Dermis blood vessel endothelial cell (primary cell): ENCODE data around the gene PNCK. TPM values are rescaled to one million over a fixed set of nuclear protein-coding genes. Genes with fewer than 3 reads are reported as not detected.

Experiments
- DNase-seq: peaks from one replicate; pipeline ENCODE4 v3.0.0; 2010
- total RNA-seq: library from RNA; depleted of rRNA; stranded (reverse); fragments of >200 nt; gene quantifications from 2 replicates; pipeline ENCODE4 v1.2.3, GENCODE V29; 2014

The PNCK gene
- total RNA-seq, 1 donor from 2014 or later: not detected

- DNase-seq: no peak
Measured at GRCh38 chrX:153657161-153657560, 16.5 kb downstream of the PNCK start.

DNA sequence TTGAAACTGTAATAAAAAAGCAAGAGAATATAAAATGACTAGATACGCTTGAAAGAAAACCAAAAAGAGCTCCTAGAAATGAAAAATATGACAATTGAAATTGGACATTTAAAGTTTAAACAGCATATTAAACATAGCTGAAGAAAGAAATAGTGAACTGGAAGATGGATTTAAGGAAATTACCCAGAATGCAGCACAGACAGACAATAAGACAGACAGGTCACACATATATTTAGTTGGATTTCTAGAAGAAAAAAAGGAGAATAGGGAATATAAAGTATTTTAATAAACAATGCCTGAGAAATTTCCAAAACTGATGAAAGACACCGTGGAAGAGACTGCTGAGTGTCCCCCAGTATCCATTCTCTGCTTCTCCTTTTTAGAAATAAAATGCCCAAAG, 20.1 kb downstream of the PNCK start:
- no peak for DNase-seq

DNA sequence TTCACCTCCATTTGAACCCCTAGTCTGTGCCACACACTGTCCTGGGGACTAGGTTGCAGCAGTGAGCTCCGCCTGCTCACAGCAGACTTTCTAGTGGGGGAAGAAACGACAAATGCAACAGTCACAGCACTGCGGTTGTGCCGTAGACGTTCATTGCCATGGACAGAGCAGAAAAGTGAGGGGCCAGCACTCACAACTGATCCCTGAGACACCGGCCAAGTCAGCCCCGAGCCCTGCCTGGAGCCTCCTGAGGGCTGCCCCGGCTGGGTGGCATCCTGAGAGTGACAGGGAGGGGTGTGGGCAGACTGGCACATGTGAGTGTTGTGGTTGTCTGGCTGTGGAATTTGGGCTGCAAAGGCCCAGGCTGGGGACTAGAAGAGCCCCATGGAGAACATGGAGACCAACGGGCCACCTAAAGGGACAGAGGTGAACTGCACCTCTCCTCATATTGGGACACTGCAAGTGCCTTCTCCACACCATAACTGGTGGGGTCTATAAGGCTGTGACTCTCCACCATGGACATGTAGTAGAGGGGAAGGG, 22.0 kb downstream of the PNCK start:
- DNase-seq: peak; percentile 24

GRCh38 chrX:153650959-153651358, 22.7 kb downstream of the PNCK start:
- no peak for DNase-seq

GRCh38 chrX:153649915-153650782, 23.5 kb downstream of the PNCK start:
- DNase-seq: no peak

GRCh38 chrX:153649178-153649914, 24.3 kb downstream of the PNCK start:
- peak; percentile 46 for DNase-seq

DNA sequence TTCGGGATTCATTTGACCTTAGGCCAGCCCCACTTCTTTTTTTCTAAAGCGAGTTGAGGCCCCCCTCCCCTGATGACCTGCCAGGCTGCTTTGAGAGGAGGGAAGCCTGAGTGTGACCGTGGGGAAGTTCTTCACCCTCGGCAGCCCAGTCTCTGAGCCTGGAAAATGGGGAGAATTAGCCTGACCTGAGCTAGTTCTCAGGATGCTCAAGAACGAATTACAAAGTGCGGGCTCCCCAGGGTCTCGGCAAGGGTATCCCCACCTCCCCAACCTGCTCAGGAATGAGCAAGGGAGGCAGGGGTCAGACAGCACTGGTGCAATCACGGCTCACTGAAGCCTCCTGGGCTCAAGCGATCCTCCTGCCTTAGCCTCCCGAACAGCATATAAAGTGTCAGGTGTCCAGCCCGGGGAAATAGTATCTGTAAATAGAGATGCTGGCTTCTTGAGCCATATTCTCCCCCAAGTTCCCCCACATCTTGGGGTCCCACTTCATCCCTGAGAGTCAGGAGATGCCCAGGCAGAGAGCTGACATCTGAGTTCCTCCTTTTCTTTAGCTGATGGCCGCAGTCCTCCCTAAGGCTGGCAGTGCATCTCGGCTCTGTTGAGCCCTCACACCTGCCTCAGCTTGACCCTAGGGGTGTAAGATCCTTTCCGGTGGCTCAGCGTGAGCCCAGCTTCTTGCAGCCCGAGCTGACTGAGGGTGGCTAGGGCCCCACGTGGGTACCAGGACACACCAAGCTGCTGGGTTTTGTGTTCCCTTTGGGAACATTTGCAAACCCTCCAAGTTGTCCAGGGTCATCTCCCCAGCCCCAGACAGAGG, 25.0 kb downstream of the PNCK start:
- no peak for DNase-seq

GRCh38 chrX:153647461-153648357, 25.9 kb downstream of the PNCK start:
- DNase-seq: no peak

DNA sequence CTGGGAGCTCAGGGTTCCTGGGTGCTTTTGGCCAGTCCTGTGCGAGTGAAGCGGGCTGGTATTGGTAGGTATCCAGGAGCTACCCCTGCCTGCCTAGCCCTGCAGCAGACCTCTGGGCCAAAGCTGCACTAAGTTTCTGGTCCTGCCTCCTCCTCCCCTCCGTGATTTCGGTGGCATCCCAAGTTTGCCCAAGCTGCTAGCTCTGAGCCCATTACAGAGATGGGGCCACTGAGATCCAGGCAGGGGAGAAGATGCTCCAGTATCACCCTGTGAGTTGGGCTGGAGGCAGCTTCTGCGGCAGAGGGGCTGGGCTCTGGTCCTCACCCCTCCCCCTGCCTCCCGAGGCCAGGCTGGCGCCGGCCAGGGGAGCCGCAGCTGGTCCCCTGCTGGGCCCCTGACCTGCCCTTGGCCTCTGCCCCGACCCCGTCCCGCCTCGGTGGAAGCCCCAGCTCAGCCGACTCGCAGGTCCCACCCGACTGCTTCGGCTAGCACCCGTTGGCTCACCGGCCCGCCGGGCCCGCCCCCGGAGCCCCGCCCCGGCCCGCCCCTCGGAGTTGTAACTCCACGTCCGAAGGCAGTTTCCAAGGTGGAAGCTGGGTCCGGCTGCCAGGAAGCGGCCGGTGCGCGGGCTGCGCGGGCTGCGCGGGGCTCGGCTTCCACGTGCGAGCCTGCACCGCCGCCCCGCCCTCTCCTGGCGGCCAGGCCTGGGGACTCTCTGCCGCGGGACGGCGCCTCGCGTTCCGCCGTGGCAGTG, 26.8 kb downstream of the PNCK start, which contains the start of gene DUSP9:
DUSP9 (plus strand) TSS at position 584 of the 754 bp plus-strand sequence. CDS start 751 bp downstream, outside the sequence.
- peak; percentile 36 for DNase-seq

DNA sequence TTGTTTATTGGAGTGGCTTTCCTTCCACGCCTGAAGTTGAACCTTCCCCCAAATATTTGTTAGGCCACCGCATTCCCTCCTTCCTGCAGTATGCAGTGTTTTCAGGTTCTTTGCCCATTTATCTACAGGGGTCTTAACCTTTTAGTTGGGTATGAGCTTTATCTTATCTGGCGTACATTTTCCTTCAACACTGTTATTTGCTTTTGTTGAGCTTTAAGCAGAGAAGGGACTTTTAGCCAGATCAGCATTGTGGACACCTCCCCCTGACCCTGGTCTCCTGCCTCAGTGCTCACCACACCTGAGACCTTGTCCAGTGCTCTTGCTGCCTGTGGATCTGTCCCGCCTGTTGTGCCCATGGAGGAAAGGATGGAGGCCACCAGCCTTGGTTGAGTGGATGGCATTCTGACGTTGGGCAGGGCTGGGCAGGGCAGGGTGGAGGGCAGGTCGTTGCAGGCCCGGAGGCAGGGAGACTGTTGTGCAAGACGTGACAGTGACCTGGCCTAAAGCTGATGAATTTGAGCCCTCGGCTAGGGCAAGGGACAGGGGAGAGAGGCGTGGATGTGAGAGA, 27.6 kb downstream of the PNCK start:
- no peak for DNase-seq

- no peak for DNase-seq
Measured at GRCh38 chrX:153645151-153645550, 28.5 kb downstream of the PNCK start.

- DNase-seq: no peak
Measured at GRCh38 chrX:153644356-153645125, 29.1 kb downstream of the PNCK start.

- peak; percentile 34 for DNase-seq
Measured at GRCh38 chrX:153643431-153644351, 29.9 kb downstream of the PNCK start.

GRCh38 chrX:153642655-153643430, 30.8 kb downstream of the PNCK start:
- DNase-seq: no peak

- no peak for DNase-seq
Measured at GRCh38 chrX:153642051-153642654, 31.5 kb downstream of the PNCK start.

GRCh38 chrX:153641627-153642026, 32.0 kb downstream of the PNCK start:
- no peak for DNase-seq
